Rectal smooth muscle tissue (tissue), 1 donor: ENCODE results near the gene PYGM.
"Not testable (repeated sequence)": the region's sequence is repeated elsewhere in the genome, so short reads cannot be mapped to it uniquely, and the experiment has no call there.

ENCODE experiments used
- H3K27ac ChIP-seq: one replicate; pipeline ENCODE4 v1.7.0; 2013; ENCODE audit warnings: low read depth, low read length, inconsistent platforms
- H3K27me3 ChIP-seq: one replicate; pipeline ENCODE4 v1.7.0; 2013; ENCODE audit warnings: low read length; ENCODE audit not compliant: control insufficient read depth, insufficient read depth
- H3K36me3 ChIP-seq: one replicate; pipeline ENCODE4 v1.7.0; 2013; ENCODE audit warnings: low read length; ENCODE audit not compliant: control insufficient read depth, insufficient read depth
- H3K4me1 ChIP-seq: one replicate; pipeline ENCODE4 v1.7.0; 2013; ENCODE audit warnings: low read length; ENCODE audit not compliant: control insufficient read depth, insufficient read depth
- H3K4me3 ChIP-seq: one replicate; pipeline ENCODE4 v1.7.0; 2013; ENCODE audit warnings: low read length
- H3K9ac ChIP-seq: one replicate; pipeline ENCODE4 v1.7.0; 2013; ENCODE audit warnings: low read length

PYGM gene

DNA sequence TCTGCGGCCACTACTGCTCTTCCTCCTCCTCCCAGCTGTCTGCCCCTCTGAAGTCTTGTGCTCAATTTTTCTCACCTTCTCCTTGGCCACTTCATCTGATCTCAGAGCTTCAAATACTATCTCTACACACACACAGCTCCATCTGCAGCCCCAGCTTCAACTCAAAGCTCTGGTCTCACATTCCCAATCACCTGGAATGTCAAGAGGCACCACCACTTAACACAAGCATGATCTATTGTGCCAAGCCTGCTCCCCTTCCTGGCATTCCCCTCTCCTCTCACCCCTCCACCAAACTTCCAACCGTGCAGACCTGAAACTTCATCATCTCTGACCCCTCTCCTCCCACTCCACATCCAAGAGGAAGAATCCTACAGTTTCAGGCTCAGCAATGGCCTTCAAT is 54.3 kb downstream of the PYGM start:
- Histone ChIP-seq H3K36me3 (no peaks in the 10 kb centered on the region), H3K4me1 (no peaks in the 10 kb centered on the region), H3K27ac (no peak overlapping the region), H3K27me3 (peaks cover 11% of the 10 kb centered on the region), H3K9ac (no peak overlapping the region), H3K4me3 (no peak overlapping the region)

- H3K4me1 ChIP-seq, result no peaks in the 10 kb centered on the region
- no peak overlapping the region for H3K9ac ChIP-seq
- no peak overlapping the region for H3K4me3 ChIP-seq
- no peak overlapping the region for H3K27ac ChIP-seq
- peaks cover 6% of the 10 kb centered on the region for H3K27me3 ChIP-seq
- no peaks in the 10 kb centered on the region for H3K36me3 ChIP-seq
Measured at GRCh38 chr11:64703048-64703447, 56.7 kb downstream of the PYGM start.

- H3K27ac ChIP-seq, H3K36me3 ChIP-seq, H3K4me1 ChIP-seq, H3K4me3 ChIP-seq, H3K9ac ChIP-seq, H3K27me3 ChIP-seq: not testable (repeated sequence)
Measured at GRCh38 chr11:64701956-64702355, 57.8 kb downstream of the PYGM start.

- H3K27ac ChIP-seq, result no peak overlapping the region
- no peaks in the 10 kb centered on the region for H3K27me3 ChIP-seq
- H3K4me3 ChIP-seq, result no peak overlapping the region
- no peak overlapping the region for H3K9ac ChIP-seq
- H3K36me3 ChIP-seq, result no peaks in the 10 kb centered on the region
- H3K4me1 ChIP-seq, result no peaks in the 10 kb centered on the region
Measured at GRCh38 chr11:64698427-64698826, 61.3 kb downstream of the PYGM start.

- H3K4me1 ChIP-seq, result no peaks in the 10 kb centered on the region
- no peak overlapping the region for H3K9ac ChIP-seq
- H3K27ac ChIP-seq, result no peak overlapping the region
- no peaks in the 10 kb centered on the region for H3K27me3 ChIP-seq
- no peaks in the 10 kb centered on the region for H3K36me3 ChIP-seq
- no peak overlapping the region for H3K4me3 ChIP-seq
Measured at GRCh38 chr11:64697663-64698375, 62.0 kb downstream of the PYGM start.
